GM12878 (cell line): ENCODE results near the gene TMOD2. TPM values are rescaled to one million over a fixed set of nuclear protein-coding genes. Genes with fewer than 3 reads are reported as not detected.

ENCODE experiments used
- ATF3 ChIP-seq: IDR thresholded peaks from 2 replicates; pipeline ENCODE4 v1.6.1; 2011; ENCODE audit warnings: low read depth, mild to moderate bottlenecking, low read length, moderate library complexity, borderline replicate concordance; ENCODE audit errors: extremely low read depth
- BCL3 ChIP-seq: IDR thresholded peaks from 2 replicates; pipeline ENCODE4 v1.6.1; 2011; ENCODE audit warnings: borderline replicate concordance, low read depth, mild to moderate bottlenecking, moderate library complexity, low read length; ENCODE audit not compliant: insufficient read depth, poor library complexity, severe bottlenecking
- BHLHE40 ChIP-seq, 2 experiments: fragments of 450-650 bp in 1 of 2; IDR thresholded peaks; 2 replicates each; pipeline ENCODE4 v1.6.1; 2011 to 2017; ENCODE audit warnings: low read depth in 2 of 2, borderline replicate concordance in 1 of 2, improper control_type of control experiment in 1 of 2, low read length in 1 of 2, mild to moderate bottlenecking in 1 of 2
- FOXM1 ChIP-seq: IDR thresholded peaks from 2 replicates; pipeline ENCODE4 v1.6.1; 2012; ENCODE audit warnings: low read depth, mild to moderate bottlenecking, inconsistent platforms, low read length, moderate library complexity
- HCFC1 ChIP-seq: fragments of 150-350 bp; IDR thresholded peaks from 2 replicates; pipeline ENCODE4 v1.6.1; 2014; ENCODE audit warnings: low read length
- MEF2B ChIP-seq: fragments of 450-650 bp; IDR thresholded peaks from 2 replicates; pipeline ENCODE4 v1.6.1; 2018; ENCODE audit warnings: mild to moderate bottlenecking, moderate library complexity; ENCODE audit not compliant: partially characterized antibody, poor library complexity, severe bottlenecking
- NR2C2 ChIP-seq: IDR thresholded peaks from 2 replicates; pipeline ENCODE4 v1.6.1; 2011; ENCODE audit warnings: borderline replicate concordance, low read depth; ENCODE audit not compliant: control insufficient read depth, insufficient read length
- NR2F1 ChIP-seq: fragments of 450-650 bp; conservative IDR thresholded peaks from 2 replicates; pipeline ENCODE4 v1.6.1; 2017; ENCODE audit warnings: mild to moderate bottlenecking
- RAD21 ChIP-seq: IDR thresholded peaks from 2 replicates; pipeline ENCODE4 v1.6.1; 2011; ENCODE audit warnings: mild to moderate bottlenecking, low read depth, low read length, moderate library complexity; ENCODE audit not compliant: insufficient read depth
- RAD51 ChIP-seq: fragments of 450-650 bp; IDR thresholded peaks from 2 replicates; pipeline ENCODE4 v1.6.1; 2016; ENCODE audit warnings: moderate library complexity, mild to moderate bottlenecking, inconsistent platforms
- RELB ChIP-seq: fragments of 450-650 bp; IDR thresholded peaks from 2 replicates; pipeline ENCODE4 v1.6.1; 2017; ENCODE audit warnings: low read depth, mild to moderate bottlenecking, moderate library complexity
- SKIL ChIP-seq: fragments of 450-650 bp; IDR thresholded peaks from 2 replicates; pipeline ENCODE4 v1.6.1; 2017; ENCODE audit warnings: mild to moderate bottlenecking, low read depth, inconsistent platforms; ENCODE audit not compliant: poor library complexity, severe bottlenecking
- SREBF2 ChIP-seq: IDR thresholded peaks from 2 replicates; pipeline ENCODE4 v1.6.1; 2012; ENCODE audit warnings: mild to moderate bottlenecking, low read length
- polyA plus RNA-seq, 11 experiments: library from polyadenylated mRNA; depleted of rRNA in 4 of 11; unstranded in 6 of 11; stranded (reverse) in 5 of 11; fragments of >200 nt; fragmentation: Nextera tagmentation in 4 of 11; fragmentation: Illumina TruSeq in 1 of 11; extraction: Ambion mirVana in 4 of 11; extraction: Trizol in 1 of 11; gene quantifications; 1 replicate in 1 of 11; 2 replicates in 10 of 11; pipeline versions ENCODE4 v1.2.1 to v1.2.3, GENCODE V29; 2011 to 2016; ENCODE audit warnings: inconsistent platforms in 2 of 11, missing spikeins in 2 of 11, low read depth in 1 of 11
- total RNA-seq, 4 experiments: library from RNA; depleted of rRNA in 3 of 4; stranded (reverse); fragments of >200 nt in 3 of 4; fragmentation: Illumina TruSeq in 1 of 4; extraction: Trizol in 1 of 4; gene quantifications; 2 replicates each; pipeline versions ENCODE4 v1.2.1 to v1.2.3, GENCODE V29; 2013 to 2021

The TMOD2 gene
- total and polyA plus RNA-seq, 10 of the 15 experiments (the other 5 are each of a cell fraction or from before 2014, with no cell fraction given), result 0.61 to 15.2 (median 6.3) TPM

DNA sequence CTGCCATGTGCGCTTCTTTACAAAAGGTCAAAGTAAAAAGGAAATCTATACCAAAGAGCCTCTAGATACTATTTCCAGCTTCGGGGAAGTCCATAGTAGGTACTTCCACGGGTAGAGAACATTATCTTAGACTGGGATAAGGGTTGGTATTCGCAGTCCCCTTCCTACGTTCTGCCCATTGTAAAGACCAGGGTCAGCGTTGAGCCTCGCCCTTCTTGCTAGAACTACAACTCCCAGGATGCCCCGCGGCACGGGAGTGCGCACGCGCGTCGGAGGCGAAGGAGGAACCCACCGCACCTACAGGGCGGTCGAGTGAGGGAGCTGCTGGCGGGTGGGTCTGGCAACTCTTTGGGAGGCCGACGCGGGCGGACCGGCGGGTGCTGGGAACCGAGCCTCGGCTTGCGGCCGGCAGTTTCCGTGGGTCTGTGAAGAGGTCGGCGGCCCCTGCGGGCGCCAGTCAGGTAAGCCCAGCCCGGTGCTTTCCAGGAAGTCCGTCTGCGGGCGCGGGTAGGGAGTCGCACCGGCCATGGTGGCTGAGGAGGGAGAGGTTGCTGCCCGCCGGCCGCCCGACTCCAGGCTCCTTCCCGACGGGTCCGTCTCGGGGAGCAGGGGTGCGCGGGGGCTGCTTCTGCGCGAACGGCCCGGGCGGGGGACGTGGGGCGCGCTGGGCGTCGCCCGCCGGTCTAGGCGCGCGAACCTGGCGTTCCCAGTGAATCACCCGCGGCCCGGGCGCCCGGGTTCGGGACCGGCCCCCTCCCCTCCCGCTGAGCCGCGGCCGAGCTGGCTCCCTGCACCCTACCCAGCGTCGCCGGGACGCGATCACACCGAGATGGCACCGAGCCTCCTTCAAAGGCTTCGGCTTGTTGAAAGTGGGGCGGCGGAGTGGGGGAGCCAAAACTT lies 78.2 kb downstream of the TMOD2 start, which contains the start of gene TMOD3 (continued):
- no peak for TF ChIP-seq SKIL
- TF ChIP-seq RELB, result peak; percentile 77
- TF ChIP-seq RAD51, result no peak
- no peak for TF ChIP-seq RAD21
- no peak for TF ChIP-seq MEF2B
- no peak for TF ChIP-seq FOXM1
- no peak for TF ChIP-seq BCL3
- peak; percentile 90 for TF ChIP-seq HCFC1
- TF ChIP-seq ATF3, result no peak
- peak; percentile 18 to 69; a peak in 2 of 4 replicates for TF ChIP-seq BHLHE40 (IDR thresholded peaks at IDR 0.05; ENCODE audit: borderline replicate concordance in 1 of 2, low read depth in 2 of 2, low read length in 1 of 2)
- TF ChIP-seq NR2C2, result no peak
- peak; percentile 77 for TF ChIP-seq NR2F1
- TF ChIP-seq SREBF2, result no peak
